Right ventricle myocardium inferior (tissue), 1 donor: ENCODE data around the gene MYL1. TPM values are rescaled to one million over a fixed set of nuclear protein-coding genes. Genes with fewer than 3 reads are reported as not detected.

Experiments
- ATAC-seq: fragments of 200-7000 bp; cut with Tn5 transposase; one replicate; pipeline ENCODE4 v1.9.1; 2020; ENCODE audit warnings: mild to moderate bottlenecking, moderate library complexity
- DNase-seq: peaks from one replicate; pipeline ENCODE4 v3.0.0; 2021; ENCODE audit errors: missing footprints
- intact Hi-C: fragments of 100-400 bp; cut with DNase I; formaldehyde crosslinking; loops from one replicate; pipeline ENCODE4 v1.11.0; 2022
- total RNA-seq: library from RNA; stranded (reverse); fragmentation: NEBNext Ultra II Directional; extraction: Animal tissue kit (Norgen Biotek cat#: 25700); gene quantifications from one replicate; pipeline ENCODE4 v1.2.1, GENCODE V29; 2021
- donor health status: DM: no; HTN: yes; CAD: no; lungs with severe emphysema.

MYL1 gene
- total RNA-seq, 1 donor from 2014 or later, result not detected

GRCh38 chr2:210271300-210271699 is 43.7 kb downstream of the MYL1 start:
- intact Hi-C loops, result no loop called here
- ATAC-seq, result no peak
- no peak for DNase-seq

GRCh38 chr2:210269148-210269547 is 45.8 kb downstream of the MYL1 start:
- DNase-seq (no peak), ATAC-seq (no peak)
- intact Hi-C loops, result no loop called here

- no peak for DNase-seq
- intact Hi-C loops, result no loop called here
- ATAC-seq, result no peak
These were observed 46.7 kb downstream of the MYL1 start for GRCh38 chr2:210268281-210268680.

GRCh38 chr2:210267698-210268097 is 47.3 kb downstream of the MYL1 start:
- DNase-seq, result no peak

GRCh38 chr2:210264282-210264681 is 50.7 kb downstream of the MYL1 start:
- ATAC-seq (no peak), DNase-seq (no peak)
- intact Hi-C loops, result no loop called here

More at GRCh38 chr2:210267698-210268097, 47.3 kb downstream of the MYL1 start:
- ATAC-seq, result no peak
- intact Hi-C loops, result no loop called here

- intact Hi-C loops, result no loop called here
- no peak for DNase-seq
- no peak for ATAC-seq
These were observed 51.1 kb downstream of the MYL1 start for GRCh38 chr2:210263841-210264240.

GRCh38 chr2:210262036-210262435 is 52.9 kb downstream of the MYL1 start:
- intact Hi-C loops, result no loop called here
- DNase-seq (no peak), ATAC-seq (no peak)

- intact Hi-C loops, result no loop called here
- DNase-seq, result no peak
These were observed 55.3 kb downstream of the MYL1 start for GRCh38 chr2:210259687-210260086.

GRCh38 chr2:210252699-210253606 is 62.0 kb downstream of the MYL1 start:
- intact Hi-C loops, result loop anchor here (5.0 kb wide), 1 partner anchor 144 kb away; no protein-coding TSS in a partner anchor
- ATAC-seq (no peak), DNase-seq (no peak)

More at GRCh38 chr2:210259687-210260086, 55.3 kb downstream of the MYL1 start:
- ATAC-seq, result no peak

- intact Hi-C loops, result loop anchor here (5.0 kb wide), 1 partner anchor 147 kb away; no protein-coding TSS in a partner anchor
- ATAC-seq, result no peak
- no peak for DNase-seq
These were observed 64.4 kb downstream of the MYL1 start for GRCh38 chr2:210250622-210251021.

Other genes starting within 250 kb of the MYL1 start
- gene KANSL1L, start 143.8 kb downstream of the MYL1 start, total RNA-seq, result 14.7 TPM
- gene ACADL, start 89.7 kb downstream of the MYL1 start, total RNA-seq, result 0.76 TPM
- gene LANCL1, start 161.6 kb upstream of the MYL1 start, total RNA-seq, result 53.5 TPM
- 3.0 TPM for gene CPS1, start 241.4 kb upstream of the MYL1 start, total RNA-seq